ENCODE measurements around the gene RSAD1. TPM values are rescaled to one million over a fixed set of nuclear protein-coding genes. Genes with fewer than 3 reads are reported as not detected.
A peak's percentile ranks its signal among the peaks of the same experiment; 100 is the strongest.

Gene RSAD1
- total RNA-seq, 1 donor from 2014 or later: 9.7 TPM

DNA sequence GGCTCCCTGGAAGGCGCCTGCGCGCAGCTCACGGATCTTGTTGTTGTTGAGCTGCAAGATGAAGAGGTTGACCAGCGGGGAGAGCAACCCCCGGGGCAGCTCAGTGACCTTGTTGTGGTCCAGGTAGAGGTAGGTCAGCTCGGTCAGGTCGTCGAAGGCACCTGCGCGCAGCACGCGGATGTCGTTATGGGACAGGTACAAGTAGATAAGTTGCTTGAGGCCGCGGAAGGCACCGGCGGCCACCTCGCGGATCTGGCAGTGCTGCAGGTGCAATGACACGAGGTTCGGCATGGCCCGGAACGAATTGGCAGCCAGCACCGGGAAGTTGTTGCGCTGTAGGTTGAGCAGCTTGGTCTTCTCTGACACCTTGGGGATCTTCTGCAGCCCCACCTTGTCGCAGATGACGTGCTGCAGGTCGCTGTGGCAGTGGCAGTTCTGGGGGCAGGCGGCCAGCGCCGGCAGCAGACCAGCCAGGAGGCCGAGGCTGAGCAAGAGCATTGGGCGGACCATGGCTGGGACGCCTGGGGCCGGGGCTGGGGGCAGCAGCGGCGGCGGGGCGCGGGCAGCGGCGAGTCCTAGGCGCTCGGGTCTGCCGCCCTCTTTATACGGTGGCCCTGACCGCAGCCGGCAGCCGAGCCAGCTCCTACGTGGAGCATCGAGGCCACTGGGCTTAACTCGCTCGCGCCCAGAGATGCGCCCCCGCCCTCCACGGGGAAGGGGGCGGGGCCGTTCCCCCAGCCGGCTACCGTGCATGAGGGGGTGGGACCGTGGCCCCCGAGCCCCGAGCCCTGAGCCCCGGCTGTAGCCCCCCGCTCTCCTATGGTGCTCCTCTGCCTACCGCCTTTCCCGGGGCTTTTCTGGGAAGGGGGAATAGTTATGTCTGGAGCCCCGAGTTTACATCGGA is 10.1 kb upstream of the RSAD1 start, which contains the start of gene CHAD:
Gene CHAD, minus strand, starts transcription at position 577 of the 904 bp plus-strand sequence. Its CDS starts 67 bp downstream, at position 510.
- Histone ChIP-seq H3F3A (ENCODE audit: low read depth) (no peaks in the 10 kb centered on the region), H3K4me1 (peaks cover 10% of the 10 kb centered on the region), H3K4me3 (peak within 1 kb of the TSS; percentile 62), H3K9ac (no peak within 1 kb of the TSS), H3K4me2 (peak within 1 kb of the TSS; percentile 94), H2AFZ (replicated peaks) (peak within 1 kb of the TSS; percentile 57), H3K27me3 (peaks cover 60% of the 10 kb centered on the region), H3K9me3 (ENCODE audit: low read depth) (no peaks in the 10 kb centered on the region), H4K20me1 (ENCODE audit: low read depth) (peaks cover 5% of the 10 kb centered on the region), H3K27ac (no peak within 1 kb of the TSS), H3K36me3 (no peaks in the 10 kb centered on the region), H3K79me2 (ENCODE audit: low read depth) (no peaks in the 10 kb centered on the region)
- TF ChIP-seq EZH2 (IDR thresholded peaks at IDR 0.05): peak; percentile 81
- TF ChIP-seq, protein P1, sequence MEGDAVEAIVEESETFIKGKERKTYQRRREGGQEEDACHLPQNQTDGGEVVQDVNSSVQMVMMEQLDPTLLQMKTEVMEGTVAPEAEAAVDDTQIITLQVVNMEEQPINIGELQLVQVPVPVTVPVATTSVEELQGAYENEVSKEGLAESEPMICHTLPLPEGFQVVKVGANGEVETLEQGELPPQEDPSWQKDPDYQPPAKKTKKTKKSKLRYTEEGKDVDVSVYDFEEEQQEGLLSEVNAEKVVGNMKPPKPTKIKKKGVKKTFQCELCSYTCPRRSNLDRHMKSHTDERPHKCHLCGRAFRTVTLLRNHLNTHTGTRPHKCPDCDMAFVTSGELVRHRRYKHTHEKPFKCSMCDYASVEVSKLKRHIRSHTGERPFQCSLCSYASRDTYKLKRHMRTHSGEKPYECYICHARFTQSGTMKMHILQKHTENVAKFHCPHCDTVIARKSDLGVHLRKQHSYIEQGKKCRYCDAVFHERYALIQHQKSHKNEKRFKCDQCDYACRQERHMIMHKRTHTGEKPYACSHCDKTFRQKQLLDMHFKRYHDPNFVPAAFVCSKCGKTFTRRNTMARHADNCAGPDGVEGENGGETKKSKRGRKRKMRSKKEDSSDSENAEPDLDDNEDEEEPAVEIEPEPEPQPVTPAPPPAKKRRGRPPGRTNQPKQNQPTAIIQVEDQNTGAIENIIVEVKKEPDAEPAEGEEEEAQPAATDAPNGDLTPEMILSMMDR (IDR thresholded peaks at IDR 0.05): no peak
- no peak for TF ChIP-seq EZH2phosphoT487 (IDR thresholded peaks at IDR 0.05)
- H3K27ac Mint-ChIP-seq: no peak within 1 kb of the TSS
- H3K4me1 Mint-ChIP-seq: peaks cover 15% of the 10 kb centered on the region
- H3K36me3 Mint-ChIP-seq: no peaks in the 10 kb centered on the region
- DNase-seq (ENCODE audit: low spot score): peak; percentile 54
- peaks cover 48% of the 10 kb centered on the region for H3K27me3 Mint-ChIP-seq (ENCODE audit: insufficient read depth, low read depth)
- H3K9me3 Mint-ChIP-seq: no peaks in the 10 kb centered on the region
- H3K4me3 Mint-ChIP-seq: peak within 1 kb of the TSS; percentile 69

DNA sequence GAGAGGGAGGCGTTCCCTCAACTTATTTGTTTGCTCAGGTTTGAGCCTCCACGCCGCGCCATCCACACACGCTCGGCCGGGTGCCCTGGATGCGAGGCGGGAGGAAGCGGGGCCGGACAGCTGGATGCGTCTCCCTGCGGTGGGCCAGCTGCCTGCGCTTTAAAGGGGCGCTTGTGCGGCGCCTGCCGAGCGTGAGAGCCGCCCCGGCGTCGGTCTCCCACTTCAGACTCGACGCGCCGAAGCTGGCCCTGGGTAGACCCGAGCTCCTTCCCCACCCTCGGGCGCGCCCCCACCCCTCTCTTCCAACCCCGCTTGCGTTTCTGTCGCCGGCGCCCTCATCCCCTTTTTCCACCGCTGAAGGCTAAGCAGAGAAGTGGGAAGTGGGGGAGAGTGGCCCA is 9.5 kb upstream of the RSAD1 start:
- peaks cover 50% of the 10 kb centered on the region for H3K27me3 Mint-ChIP-seq (ENCODE audit: insufficient read depth, low read depth)
- no peak overlapping the region for H3K27ac Mint-ChIP-seq
- no peak overlapping the region for H3K27ac ChIP-seq
- peaks cover 10% of the 10 kb centered on the region for H3K4me1 ChIP-seq
- H3K4me3 ChIP-seq: peak overlapping the region; percentile 62
- no peak overlapping the region for H3K9ac ChIP-seq
- H3K79me2 ChIP-seq (ENCODE audit: low read depth): no peaks in the 10 kb centered on the region
- peak; percentile 39 for DNase-seq (ENCODE audit: low spot score)
- H3K4me3 Mint-ChIP-seq: no peak overlapping the region
- no peaks in the 10 kb centered on the region for H3K36me3 ChIP-seq
- H3F3A ChIP-seq (ENCODE audit: low read depth): no peaks in the 10 kb centered on the region
- peak overlapping the region; percentile 94 for H3K4me2 ChIP-seq
- TF ChIP-seq EZH2phosphoT487 (IDR thresholded peaks at IDR 0.05) (no peak), EZH2 (IDR thresholded peaks at IDR 0.05) (peak; percentile 40)
- peaks cover 66% of the 10 kb centered on the region for H3K27me3 ChIP-seq
- no peaks in the 10 kb centered on the region for H3K9me3 ChIP-seq (ENCODE audit: low read depth)
- no peaks in the 10 kb centered on the region for H3K9me3 Mint-ChIP-seq
- no peaks in the 10 kb centered on the region for H3K36me3 Mint-ChIP-seq
- H3K4me1 Mint-ChIP-seq: peaks cover 15% of the 10 kb centered on the region
- peak overlapping the region; percentile 57 for H2AFZ ChIP-seq (replicated peaks)
- peaks cover 5% of the 10 kb centered on the region for H4K20me1 ChIP-seq (ENCODE audit: low read depth)

DNA sequence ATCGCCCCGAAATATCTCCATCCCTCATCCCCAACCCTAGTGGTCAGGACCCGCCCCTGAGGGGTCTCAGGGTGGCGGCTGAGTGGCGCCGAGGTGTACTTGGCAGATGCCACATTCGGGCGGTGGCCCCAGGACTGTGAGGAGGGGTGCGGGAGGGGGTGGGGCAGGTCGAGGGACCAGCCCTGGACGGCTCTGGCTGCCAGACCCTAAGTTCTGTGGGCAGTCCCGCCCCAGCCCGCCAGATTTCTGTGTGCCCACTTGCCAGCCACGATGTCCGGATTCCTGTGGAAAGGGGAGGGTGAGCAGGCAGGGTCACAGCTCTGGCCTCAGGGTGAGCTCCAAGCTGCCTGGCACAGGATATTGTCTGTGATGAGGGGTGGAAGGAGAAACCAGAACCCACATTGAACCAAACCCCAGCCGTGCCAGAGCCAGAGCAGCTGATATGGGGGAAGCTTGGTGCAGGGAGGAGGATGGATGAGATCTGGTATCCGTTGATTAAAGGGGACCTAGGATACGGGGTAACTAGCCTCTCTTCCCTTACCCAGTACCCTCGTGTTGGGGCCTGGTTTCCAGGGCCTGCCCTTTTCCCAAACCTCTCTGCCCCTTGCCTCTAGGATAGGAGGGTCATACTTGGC is 8.9 kb upstream of the RSAD1 start:
- H3K27ac ChIP-seq: no peak overlapping the region
- H3K79me2 ChIP-seq (ENCODE audit: low read depth): no peaks in the 10 kb centered on the region
- H3K9ac ChIP-seq: no peak overlapping the region
- H3K9me3 ChIP-seq (ENCODE audit: low read depth): no peaks in the 10 kb centered on the region
- peaks cover 72% of the 10 kb centered on the region for H3K27me3 ChIP-seq
- no peak overlapping the region for H3K4me3 ChIP-seq
- peaks cover 10% of the 10 kb centered on the region for H3K4me1 ChIP-seq
- DNase-seq (ENCODE audit: low spot score): no peak
- TF ChIP-seq EZH2phosphoT487 (IDR thresholded peaks at IDR 0.05): no peak
- TF ChIP-seq, protein P1 (IDR thresholded peaks at IDR 0.05): no peak
- no peak for TF ChIP-seq EZH2 (IDR thresholded peaks at IDR 0.05)
- no peak overlapping the region for H2AFZ ChIP-seq (replicated peaks)
- no peaks in the 10 kb centered on the region for H3F3A ChIP-seq (ENCODE audit: low read depth)
- H3K4me2 ChIP-seq: peak overlapping the region; percentile 94
- no peaks in the 10 kb centered on the region for H3K36me3 ChIP-seq
- H3K27ac Mint-ChIP-seq: no peak overlapping the region
- peaks cover 15% of the 10 kb centered on the region for H3K4me1 Mint-ChIP-seq
- peaks cover 5% of the 10 kb centered on the region for H4K20me1 ChIP-seq (ENCODE audit: low read depth)
- no peaks in the 10 kb centered on the region for H3K9me3 Mint-ChIP-seq
- peaks cover 52% of the 10 kb centered on the region for H3K27me3 Mint-ChIP-seq (ENCODE audit: insufficient read depth, low read depth)
- no peak overlapping the region for H3K4me3 Mint-ChIP-seq
- no peaks in the 10 kb centered on the region for H3K36me3 Mint-ChIP-seq

Measured in neural progenitor cell (in vitro differentiated cells).